DMS79 (cell line): ENCODE results near the gene MS4A18.

ENCODE experiments used
- DNase-seq: peaks from one replicate; lab custom pipeline; 2025; lab: John Stamatoyannopoulos, UW

The MS4A18 gene

DNA sequence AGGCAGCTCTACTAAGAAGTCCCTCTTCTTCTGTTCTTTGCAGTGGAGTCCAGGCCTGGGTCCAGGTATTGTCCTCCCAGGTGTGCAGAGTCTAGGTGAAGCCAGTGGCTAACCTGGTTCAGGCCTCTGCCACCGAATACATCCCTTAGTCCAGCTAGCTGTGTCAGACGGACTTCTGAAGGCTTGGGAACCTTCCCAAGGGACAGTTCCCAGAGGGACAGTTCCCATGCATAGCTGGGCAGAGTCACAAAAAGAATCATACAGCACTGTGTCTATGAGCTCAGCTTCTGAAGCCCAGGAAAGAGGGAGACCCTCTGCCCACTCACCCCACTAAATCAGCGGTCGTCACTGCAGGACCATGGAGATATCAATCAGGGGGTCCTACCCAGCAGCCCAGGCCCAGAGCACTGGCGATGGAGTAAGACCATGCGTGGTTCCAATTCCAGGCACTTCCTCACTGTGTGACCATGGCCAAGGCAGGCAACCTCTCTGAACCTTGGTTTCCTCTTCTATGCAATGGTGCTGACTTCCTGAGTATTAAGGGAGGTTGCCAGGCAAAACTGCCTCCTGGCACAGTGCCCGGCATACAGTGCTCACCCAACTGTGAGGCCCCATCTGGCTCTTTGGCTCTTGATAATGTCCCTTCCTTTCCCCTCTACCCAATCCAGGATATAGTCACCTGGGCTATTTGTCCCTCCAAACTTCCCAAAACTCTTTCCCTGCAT, 64.0 kb downstream of the MS4A18 start:
- DNase-seq = no peak

DNA sequence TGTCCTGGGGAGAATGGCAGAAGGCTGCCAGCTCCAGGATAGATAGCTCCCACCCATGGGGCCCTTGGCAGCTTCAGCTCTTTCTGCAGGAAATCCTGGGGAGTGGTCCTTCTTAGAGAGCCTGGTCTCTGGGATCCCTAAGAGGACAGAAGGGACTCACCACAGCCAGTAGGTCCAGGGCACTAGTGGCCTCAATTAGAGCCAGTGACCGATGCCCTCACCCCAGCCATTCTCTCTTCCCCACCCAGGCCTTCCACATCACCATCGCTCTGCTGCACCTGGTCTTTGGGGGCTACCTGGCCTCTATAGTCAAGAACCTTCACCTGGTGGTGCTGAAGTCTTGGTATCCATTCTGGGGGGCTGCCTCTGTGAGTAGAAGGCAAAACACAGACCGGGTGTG, 66.2 kb downstream of the MS4A18 start:
- no peak for DNase-seq

DNA sequence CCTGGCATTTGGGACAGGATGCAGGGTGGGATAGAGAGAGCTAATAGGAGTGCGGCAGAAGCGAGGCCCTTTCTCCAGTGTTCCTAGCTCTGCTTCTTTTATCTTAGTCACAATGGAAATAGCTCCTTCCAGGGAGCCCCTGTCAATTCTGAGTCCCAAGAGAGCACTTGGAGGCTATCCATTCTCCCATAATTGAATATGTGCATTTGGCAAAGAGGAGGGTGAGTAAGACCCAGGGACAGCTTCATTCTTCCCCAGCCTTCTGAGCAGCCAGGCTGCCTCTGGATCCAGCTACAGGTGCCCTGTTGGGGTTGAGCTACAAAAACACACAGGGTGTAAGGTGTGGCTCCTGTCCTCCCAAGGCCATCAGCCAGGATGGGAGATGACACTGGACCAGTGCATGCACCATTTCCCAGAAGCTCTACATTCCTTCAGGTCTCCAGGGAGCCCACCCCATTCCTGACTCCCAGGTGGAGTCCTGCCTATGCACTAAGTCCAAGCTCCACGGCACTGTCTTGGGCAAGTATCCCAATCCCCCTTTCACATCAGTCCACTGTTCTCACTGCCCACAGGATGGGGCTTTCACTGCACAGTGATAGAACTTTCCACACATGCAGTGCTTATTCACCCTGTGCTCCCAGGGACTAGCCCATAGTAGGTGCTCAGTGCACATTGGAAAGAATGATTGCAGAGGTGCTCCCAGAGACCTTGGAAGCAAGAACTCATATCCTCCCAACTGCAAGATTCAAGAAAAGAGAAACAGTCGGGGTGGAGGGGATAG, 66.8 kb downstream of the MS4A18 start:
- no peak for DNase-seq

DNA sequence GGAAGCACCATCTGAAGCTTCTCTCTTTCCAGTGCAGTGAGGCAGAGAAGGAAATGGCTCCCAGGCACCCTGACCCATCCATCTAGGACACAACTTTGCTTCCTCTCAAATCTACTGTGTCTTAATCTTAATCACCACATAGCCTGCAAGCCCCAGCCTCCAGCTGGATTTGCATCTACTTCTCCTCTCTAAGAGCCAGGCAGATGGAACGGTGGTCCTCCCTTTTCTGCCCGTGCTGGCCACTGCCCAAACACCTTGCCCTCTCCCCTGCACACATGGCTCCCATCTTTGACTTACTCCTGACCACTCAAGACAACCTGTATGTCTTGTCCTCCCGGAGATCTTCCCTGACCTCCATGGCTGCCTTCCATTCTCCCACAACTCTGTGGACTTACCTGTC, 68.0 kb downstream of the MS4A18 start:
- no peak for DNase-seq
